Esophagus squamous epithelium (tissue), 5 donors: ENCODE results near the gene NRXN3. TPM values are rescaled to one million over a fixed set of nuclear protein-coding genes. Genes with fewer than 3 reads are reported as not detected.

Experiments
- DNase-seq: peaks from one replicate; lab custom pipeline; 2025; lab: John Stamatoyannopoulos, UW
- H3K27ac ChIP-seq, 4 donors: fragments of 200-600 bp; sonication (generic); one replicate each; pipeline ENCODE4 v1.5.1; 2016 to 2019; ENCODE audit warnings: mild to moderate bottlenecking in 1 of 4
- H3K27me3 ChIP-seq, 4 donors: fragments of 200-600 bp; sonication (generic); 1 replicate in 3 of 4; 2 replicates in 1 of 4; pipeline versions ENCODE4 v1.5.1 to v1.6.0; 2017 to 2021; ENCODE audit warnings: antibody characterized with exemption in 1 of 4
- H3K36me3 ChIP-seq, 3 donors: fragments of 200-600 bp; sonication (generic); one replicate each; pipeline ENCODE4 v1.5.1; 2016 to 2019
- H3K4me1 ChIP-seq, 3 donors: fragments of 200-600 bp; sonication (generic); one replicate each; pipeline ENCODE4 v1.5.1; 2017 to 2019
- H3K4me3 ChIP-seq, 4 donors: fragments of 200-600 bp; sonication (generic); 1 replicate in 3 of 4; 2 replicates in 1 of 4; pipeline ENCODE4 v1.5.1; 2016 to 2019; ENCODE audit warnings: mild to moderate bottlenecking in 2 of 4, moderate library complexity in 1 of 4
- H3K9me3 ChIP-seq, 3 donors: fragments of 200-600 bp; sonication (generic); one replicate each; pipeline ENCODE4 v1.5.1; 2016 to 2019
- POLR2A ChIP-seq, 4 donors: fragments of 450-650 bp; IDR thresholded peaks; one replicate each; pipeline ENCODE4 v1.6.1; 2017; ENCODE audit warnings: antibody characterized with exemption in 4 of 4, mild to moderate bottlenecking in 4 of 4, moderate library complexity in 3 of 4
- WGBS, 2 donors: methylation state at CpG; one replicate each; pipeline ENCODE4 v1.1.5; 2018; 5-methylcytosine and 5-hydroxymethylcytosine counted together
- intact Hi-C: fragments of 100-400 bp; cut with DNase I; formaldehyde crosslinking; loops from one replicate; pipeline ENCODE4 v1.15.0; 2022
- total RNA-seq, 4 donors: library from RNA; depleted of rRNA; stranded (reverse); fragments of >200 nt; gene quantifications; one replicate each; pipeline ENCODE4 v1.1.0, GENCODE V29; 2016
- TF ChIP-seq, protein P1 (sequence below), 6 experiments: fragments of 450-650 bp in 4 of 6; fragments of 200-600 bp in 2 of 6; sonication (generic) in 2 of 6; IDR thresholded peaks; one replicate each; pipeline ENCODE4 v1.5.1; 2016 to 2019; ENCODE audit warnings: antibody characterized with exemption in 6 of 6, mild to moderate bottlenecking in 4 of 6, moderate library complexity in 4 of 6
- donor health status: DM: yes; HTN: yes; CAD: no.

The NRXN3 gene
- total RNA-seq, 4 donors from 2014 or later: 0.30 to 15.8 (median 1.5) TPM

DNA sequence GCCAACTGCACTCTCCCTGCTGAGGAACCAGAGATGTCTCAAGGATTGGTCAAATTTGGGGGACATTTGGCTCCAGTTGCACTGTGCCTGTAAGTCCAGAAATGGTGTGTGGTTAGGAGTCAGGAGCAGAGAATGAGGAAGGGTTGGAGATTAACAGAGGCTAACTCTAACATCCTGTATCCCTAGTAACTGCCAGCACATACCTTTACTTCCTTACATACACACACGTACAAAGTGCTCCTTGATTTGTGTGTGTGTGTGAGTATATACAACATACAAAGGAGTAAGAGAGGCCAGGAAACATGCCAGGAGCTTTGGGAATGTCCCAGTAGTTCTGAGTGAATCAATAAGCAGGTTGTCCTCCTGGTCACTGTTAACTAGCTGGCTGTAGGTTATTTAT lies 39.8 kb upstream of the NRXN3 start:
- Histone ChIP-seq H3K9me3 (no peaks in the 10 kb centered on the region), H3K36me3 (no peaks in the 10 kb centered on the region), H3K27ac (no peak overlapping the region), H3K27me3 (no peaks in the 10 kb centered on the region), H3K4me3 (no peak overlapping the region), H3K4me1 (no peaks in the 10 kb centered on the region)
- intact Hi-C loops: no loop called here
- no peak for DNase-seq
- 53 to 56% methylated on average over 1 of the region's 1 CpG for whole genome bisulfite sequencing, 2 donors
- TF ChIP-seq, protein P1, sequence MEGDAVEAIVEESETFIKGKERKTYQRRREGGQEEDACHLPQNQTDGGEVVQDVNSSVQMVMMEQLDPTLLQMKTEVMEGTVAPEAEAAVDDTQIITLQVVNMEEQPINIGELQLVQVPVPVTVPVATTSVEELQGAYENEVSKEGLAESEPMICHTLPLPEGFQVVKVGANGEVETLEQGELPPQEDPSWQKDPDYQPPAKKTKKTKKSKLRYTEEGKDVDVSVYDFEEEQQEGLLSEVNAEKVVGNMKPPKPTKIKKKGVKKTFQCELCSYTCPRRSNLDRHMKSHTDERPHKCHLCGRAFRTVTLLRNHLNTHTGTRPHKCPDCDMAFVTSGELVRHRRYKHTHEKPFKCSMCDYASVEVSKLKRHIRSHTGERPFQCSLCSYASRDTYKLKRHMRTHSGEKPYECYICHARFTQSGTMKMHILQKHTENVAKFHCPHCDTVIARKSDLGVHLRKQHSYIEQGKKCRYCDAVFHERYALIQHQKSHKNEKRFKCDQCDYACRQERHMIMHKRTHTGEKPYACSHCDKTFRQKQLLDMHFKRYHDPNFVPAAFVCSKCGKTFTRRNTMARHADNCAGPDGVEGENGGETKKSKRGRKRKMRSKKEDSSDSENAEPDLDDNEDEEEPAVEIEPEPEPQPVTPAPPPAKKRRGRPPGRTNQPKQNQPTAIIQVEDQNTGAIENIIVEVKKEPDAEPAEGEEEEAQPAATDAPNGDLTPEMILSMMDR (IDR thresholded peaks at IDR 0.05): no peak
- no peak for TF ChIP-seq POLR2A (IDR thresholded peaks at IDR 0.05)

DNA sequence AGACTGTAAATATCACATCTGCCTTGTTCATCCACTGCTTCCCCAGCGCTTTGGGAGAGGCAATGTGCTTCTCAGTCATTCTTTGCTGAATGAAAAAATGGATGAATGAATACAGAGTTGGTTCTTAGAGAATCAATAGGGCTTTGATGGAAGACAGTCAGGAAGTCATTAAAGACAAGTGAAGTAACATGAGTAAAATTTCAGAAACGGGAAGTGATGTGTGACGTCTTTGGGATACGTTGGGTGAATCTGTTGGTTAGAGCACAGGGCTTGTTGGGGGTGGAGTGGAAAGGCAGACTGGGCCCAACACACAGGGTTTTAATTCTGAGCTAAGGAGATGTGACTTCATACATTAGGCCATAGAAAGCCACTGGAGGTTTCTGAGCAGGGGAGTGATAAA lies 39.0 kb upstream of the NRXN3 start:
- TF ChIP-seq, protein P1 (IDR thresholded peaks at IDR 0.05): no peak
- TF ChIP-seq POLR2A (IDR thresholded peaks at IDR 0.05): no peak
- H3K36me3 ChIP-seq: no peaks in the 10 kb centered on the region
- no peak for DNase-seq
- H3K4me1 ChIP-seq: no peaks in the 10 kb centered on the region
- intact Hi-C loops: no loop called here
- H3K4me3 ChIP-seq: no peak overlapping the region
- no peaks in the 10 kb centered on the region for H3K9me3 ChIP-seq
- H3K27ac ChIP-seq: no peak overlapping the region
- 68 to 81% methylated on average over 4 of the region's 4 CpGs for WGBS, 2 donors
- no peaks in the 10 kb centered on the region for H3K27me3 ChIP-seq

DNA sequence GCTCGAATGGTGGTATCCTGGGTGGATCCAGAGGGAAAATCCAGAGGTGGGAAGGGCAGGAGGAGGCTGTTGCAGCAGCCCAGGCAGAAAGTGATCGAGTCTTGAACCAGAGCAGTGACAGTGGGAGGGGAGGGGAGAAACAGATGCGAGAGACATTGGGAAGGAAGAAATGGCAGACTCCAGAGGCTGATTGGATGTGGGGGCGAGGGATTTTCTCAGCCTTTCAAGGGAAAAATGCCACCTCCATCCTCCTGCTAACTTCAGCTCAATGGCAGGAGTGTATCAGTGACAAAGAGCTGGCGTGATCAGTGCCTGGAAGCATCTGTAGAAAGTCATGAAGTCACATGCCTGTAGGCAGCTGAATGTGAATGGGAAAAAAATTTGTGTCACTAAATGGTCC lies 38.6 kb upstream of the NRXN3 start:
- Histone ChIP-seq H3K4me1 (no peaks in the 10 kb centered on the region), H3K27me3 (no peaks in the 10 kb centered on the region), H3K9me3 (no peaks in the 10 kb centered on the region), H3K4me3 (no peak overlapping the region), H3K27ac (no peak overlapping the region), H3K36me3 (no peaks in the 10 kb centered on the region)
- DNase-seq: no peak
- intact Hi-C loops: no loop called here
- TF ChIP-seq, protein P1 (IDR thresholded peaks at IDR 0.05): no peak
- no peak for TF ChIP-seq POLR2A (IDR thresholded peaks at IDR 0.05)
- WGBS, 2 donors: 60 to 64% methylated on average over 5 of the region's 5 CpGs

DNA sequence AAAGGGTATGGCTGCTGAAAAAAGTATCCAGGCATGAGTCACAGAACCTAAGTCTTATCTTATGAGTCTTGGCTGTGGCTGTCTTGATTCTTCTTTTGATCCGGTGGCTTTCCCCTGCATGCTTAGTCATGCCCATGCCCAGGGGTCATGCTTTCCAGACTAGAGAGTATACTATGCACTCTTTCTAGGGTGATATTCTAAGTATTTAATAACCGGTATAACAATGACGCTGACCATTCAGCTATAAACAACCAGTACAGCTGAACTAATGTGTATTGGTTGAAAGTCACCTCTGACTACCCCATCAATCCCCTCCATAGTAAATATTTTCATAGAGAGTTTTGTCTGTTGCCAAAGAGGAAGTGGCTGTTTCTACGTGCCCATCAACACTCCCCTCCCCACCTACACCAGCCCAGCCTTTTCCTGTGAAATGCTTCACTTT lies 34.7 kb upstream of the NRXN3 start:
- H3K4me3 ChIP-seq: no peak overlapping the region
- WGBS, 2 donors: 16 to 19% methylated on average over 4 of the region's 4 CpGs
- TF ChIP-seq POLR2A (IDR thresholded peaks at IDR 0.05): no peak
- TF ChIP-seq, protein P1 (IDR thresholded peaks at IDR 0.05): no peak
- no peak overlapping the region for H3K27ac ChIP-seq
- H3K27me3 ChIP-seq: no peaks in the 10 kb centered on the region
- DNase-seq: no peak
- no peaks in the 10 kb centered on the region for H3K9me3 ChIP-seq
- intact Hi-C loops: no loop called here
- H3K36me3 ChIP-seq: no peaks in the 10 kb centered on the region
- no peaks in the 10 kb centered on the region for H3K4me1 ChIP-seq

DNA sequence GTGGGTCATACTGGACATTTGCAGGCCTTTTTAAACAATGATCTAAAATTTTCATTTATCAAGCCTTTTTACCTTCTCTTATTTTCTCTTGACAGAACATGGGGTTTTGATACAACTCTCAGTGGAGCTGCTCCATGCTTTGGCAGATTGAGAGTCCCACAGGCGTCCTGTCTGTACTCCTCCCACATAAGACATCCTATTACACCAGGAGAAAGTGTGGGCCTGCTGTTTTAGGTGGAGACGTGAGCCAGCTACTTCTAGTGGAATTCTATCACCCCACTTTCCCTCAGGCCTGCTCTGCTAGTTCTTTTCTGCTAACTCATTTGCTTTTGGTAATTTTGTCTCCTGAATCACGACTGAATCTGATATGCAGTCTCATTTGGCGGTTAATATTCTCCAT lies 33.5 kb upstream of the NRXN3 start:
- no peak for DNase-seq
- H3K4me3 ChIP-seq: no peak overlapping the region
- TF ChIP-seq, protein P1 (IDR thresholded peaks at IDR 0.05): no peak
- no peak for TF ChIP-seq POLR2A (IDR thresholded peaks at IDR 0.05)
- H3K36me3 ChIP-seq: no peaks in the 10 kb centered on the region
- H3K4me1 ChIP-seq: no peaks in the 10 kb centered on the region
- intact Hi-C loops: no loop called here
- H3K27ac ChIP-seq: no peak overlapping the region
- WGBS, 2 donors: 54 to 67% methylated on average over 4 of the region's 4 CpGs
- H3K27me3 ChIP-seq: no peaks in the 10 kb centered on the region
- H3K9me3 ChIP-seq: no peaks in the 10 kb centered on the region
